ENCODE measurements around the gene FAP.

DNA sequence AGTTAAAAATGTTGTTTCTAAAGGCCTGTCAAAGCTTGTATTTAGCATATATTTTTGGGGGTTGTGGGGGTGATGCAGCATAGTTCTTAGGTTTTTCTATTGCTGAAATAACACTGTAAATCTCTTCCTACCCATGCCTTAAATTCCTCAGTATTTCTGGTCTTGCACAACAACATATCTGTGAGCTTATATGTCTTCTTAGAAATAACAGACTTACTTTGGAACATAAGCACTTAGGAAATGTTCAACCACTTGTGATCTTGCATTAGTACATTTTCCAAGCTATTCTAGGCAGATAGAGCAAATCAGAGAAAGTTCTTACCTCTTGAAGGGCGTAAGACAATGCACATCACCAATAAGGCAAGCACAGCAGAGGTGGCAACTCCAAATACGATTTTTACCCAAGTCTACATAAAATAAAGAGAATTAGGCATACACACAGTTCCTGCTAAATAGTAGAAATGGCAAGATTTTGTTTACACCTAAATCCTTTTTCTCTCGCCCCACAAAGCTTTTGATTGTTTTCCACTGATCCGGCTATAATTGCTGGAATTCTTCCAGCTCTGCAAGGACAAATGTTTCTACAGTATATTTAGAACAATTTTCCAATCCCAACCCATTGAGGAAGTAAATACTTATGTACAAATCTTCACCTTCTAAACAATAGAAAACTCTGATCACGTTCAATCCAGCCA is 512 bp downstream of the FAP start:
- TF ChIP-seq POLR2AphosphoS5 (IDR thresholded peaks at IDR 0.05; ENCODE audit: low read depth, low read length) (no peak), POLR2A (IDR thresholded peaks at IDR 0.05; ENCODE audit: low read depth, low read length) (no peak), POU2F2 (IDR thresholded peaks at IDR 0.05; ENCODE audit: low read depth, low read length) (no peak), PAX5 (IDR thresholded peaks at IDR 0.05; ENCODE audit: insufficient read depth, low read length, severe bottlenecking) (no peak), TAF1 (IDR thresholded peaks at IDR 0.05; ENCODE audit: low read depth, low read length) (no peak), SPI1 (IDR thresholded peaks at IDR 0.05; ENCODE audit: low read depth, low read length) (no peak)
